ENCODE data around the gene AKAP7.

The AKAP7 gene

DNA sequence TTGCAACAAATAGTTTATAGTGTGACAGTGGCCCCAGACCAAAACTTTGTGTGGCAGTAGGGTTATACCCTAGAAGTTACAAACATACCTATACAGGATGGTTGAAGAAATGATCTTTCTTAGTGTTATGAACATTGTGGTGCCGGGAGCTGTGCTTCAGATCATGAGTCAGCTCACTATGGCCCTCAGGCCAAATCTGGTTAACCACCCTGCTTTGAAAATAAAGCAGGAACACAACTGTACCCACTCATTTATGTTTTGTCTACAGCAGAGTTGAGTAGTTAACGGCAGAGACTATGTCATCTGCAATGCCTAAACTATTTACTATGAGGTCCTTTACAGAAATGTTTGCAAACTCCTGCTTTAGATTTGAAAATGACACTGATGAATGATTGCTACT lies 24.3 kb downstream of the AKAP7 start:
- H3K9me2 ChIP-seq (replicated peaks; ENCODE audit: low read depth, low read length), result no peaks in the 10 kb centered on the region
- H4K20me1 ChIP-seq (ENCODE audit: insufficient read depth, low read length, poor library complexity, severe bottlenecking), result no peaks in the 10 kb centered on the region
- no peaks in the 10 kb centered on the region for H3F3A ChIP-seq (ENCODE audit: low read depth)
- H3K9me3 ChIP-seq (ENCODE audit: insufficient read depth, low read depth, low read length), result no peaks in the 10 kb centered on the region
- H3K4me3 ChIP-seq (ENCODE audit: low read length, poor library complexity, severe bottlenecking), result no peak overlapping the region
- H2AFZ ChIP-seq (ENCODE audit: low read length), result no peak overlapping the region
- H3K27me3 ChIP-seq (ENCODE audit: insufficient read depth, low read length, poor library complexity, severe bottlenecking), result no peaks in the 10 kb centered on the region
- TF ChIP-seq, protein P1, sequence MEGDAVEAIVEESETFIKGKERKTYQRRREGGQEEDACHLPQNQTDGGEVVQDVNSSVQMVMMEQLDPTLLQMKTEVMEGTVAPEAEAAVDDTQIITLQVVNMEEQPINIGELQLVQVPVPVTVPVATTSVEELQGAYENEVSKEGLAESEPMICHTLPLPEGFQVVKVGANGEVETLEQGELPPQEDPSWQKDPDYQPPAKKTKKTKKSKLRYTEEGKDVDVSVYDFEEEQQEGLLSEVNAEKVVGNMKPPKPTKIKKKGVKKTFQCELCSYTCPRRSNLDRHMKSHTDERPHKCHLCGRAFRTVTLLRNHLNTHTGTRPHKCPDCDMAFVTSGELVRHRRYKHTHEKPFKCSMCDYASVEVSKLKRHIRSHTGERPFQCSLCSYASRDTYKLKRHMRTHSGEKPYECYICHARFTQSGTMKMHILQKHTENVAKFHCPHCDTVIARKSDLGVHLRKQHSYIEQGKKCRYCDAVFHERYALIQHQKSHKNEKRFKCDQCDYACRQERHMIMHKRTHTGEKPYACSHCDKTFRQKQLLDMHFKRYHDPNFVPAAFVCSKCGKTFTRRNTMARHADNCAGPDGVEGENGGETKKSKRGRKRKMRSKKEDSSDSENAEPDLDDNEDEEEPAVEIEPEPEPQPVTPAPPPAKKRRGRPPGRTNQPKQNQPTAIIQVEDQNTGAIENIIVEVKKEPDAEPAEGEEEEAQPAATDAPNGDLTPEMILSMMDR (conservative IDR thresholded peaks at IDR 0.05; ENCODE audit: low read length), result no peak
- no peak for TF ChIP-seq EZH2phosphoT487 (IDR thresholded peaks at IDR 0.05; ENCODE audit: borderline replicate concordance)
- H3K79me2 ChIP-seq (ENCODE audit: insufficient read depth, low read length), result no peaks in the 10 kb centered on the region
- peaks cover 2% of the 10 kb centered on the region for H3K4me1 ChIP-seq (ENCODE audit: insufficient read depth, low read length, poor library complexity, severe bottlenecking)
- no peak overlapping the region for H3K4me2 ChIP-seq (ENCODE audit: low read depth, low read length, poor library complexity, severe bottlenecking)
- H3K9ac ChIP-seq (ENCODE audit: low read depth, low read length, poor library complexity, severe bottlenecking), result no peak overlapping the region
- H3K36me3 ChIP-seq (ENCODE audit: insufficient read depth, low read length), result 0 out of 2 replicates have a peak, but pooled peaks cover 3% of the 10 kb centered on the region

DNA sequence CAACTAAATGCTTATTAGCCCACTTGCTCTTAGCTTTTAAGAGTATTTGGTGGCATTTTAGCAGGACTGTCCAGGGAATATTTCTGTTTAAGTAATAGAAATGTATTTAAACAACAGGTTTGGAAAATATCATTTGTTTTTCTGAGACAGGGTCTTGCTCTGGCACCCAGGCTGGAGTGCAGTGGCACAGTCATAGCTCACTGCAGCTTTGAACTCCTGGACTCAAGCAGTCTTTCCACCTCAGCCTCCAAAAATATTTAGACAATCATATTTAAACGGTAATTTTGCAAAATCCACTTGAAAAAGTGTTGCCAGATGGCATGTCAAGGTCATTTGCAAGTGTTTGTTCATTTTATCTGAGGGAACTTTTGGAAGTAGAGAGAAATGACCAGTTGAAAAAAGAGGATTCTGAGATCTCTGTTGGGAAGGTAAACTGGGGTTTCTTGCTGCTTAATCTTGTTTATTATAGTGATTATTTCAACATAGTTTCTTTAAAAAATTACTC lies 25.0 kb downstream of the AKAP7 start:
- Histone ChIP-seq H3K4me2 (ENCODE audit: low read depth, low read length, poor library complexity, severe bottlenecking) (no peak overlapping the region), H3F3A (ENCODE audit: low read depth) (no peaks in the 10 kb centered on the region)

DNA sequence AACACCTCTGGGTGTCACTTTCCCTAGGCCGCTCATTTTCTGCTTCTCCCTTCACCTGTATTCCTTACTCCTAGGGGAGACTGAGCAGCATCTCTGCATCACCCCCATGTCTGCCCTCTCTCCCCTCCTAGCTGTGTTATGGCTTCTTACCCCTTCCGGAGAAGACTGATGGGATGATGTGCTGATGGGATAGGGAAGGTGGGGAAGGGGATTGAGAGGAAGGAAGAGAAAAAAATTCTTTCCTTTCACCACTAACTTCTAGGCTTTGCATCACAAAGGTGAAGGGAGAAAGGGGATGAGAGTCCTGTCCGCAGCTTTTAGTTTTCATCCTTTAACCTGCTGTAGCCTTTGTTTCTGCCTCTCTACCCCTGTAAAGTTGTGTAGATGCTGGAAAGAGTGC lies 26.7 kb downstream of the AKAP7 start:
- no peaks in the 10 kb centered on the region for H4K20me1 ChIP-seq (ENCODE audit: insufficient read depth, low read length, poor library complexity, severe bottlenecking)
- H2AFZ ChIP-seq (ENCODE audit: low read length), result no peak overlapping the region
- H3F3A ChIP-seq (ENCODE audit: low read depth), result no peaks in the 10 kb centered on the region
- peaks cover 9% of the 10 kb centered on the region; the same call in 1 of the 2 replicates for H3K36me3 ChIP-seq (ENCODE audit: insufficient read depth, low read length)
- H3K79me2 ChIP-seq (ENCODE audit: insufficient read depth, low read length), result no peaks in the 10 kb centered on the region
- peaks cover 3% of the 10 kb centered on the region for H3K4me1 ChIP-seq (ENCODE audit: insufficient read depth, low read length, poor library complexity, severe bottlenecking)
- no peak overlapping the region for H3K9ac ChIP-seq (ENCODE audit: low read depth, low read length, poor library complexity, severe bottlenecking)
- no peak overlapping the region for H3K4me3 ChIP-seq (ENCODE audit: low read length, poor library complexity, severe bottlenecking)
- H3K27me3 ChIP-seq (ENCODE audit: insufficient read depth, low read length, poor library complexity, severe bottlenecking), result no peaks in the 10 kb centered on the region
- TF ChIP-seq, protein P1 (conservative IDR thresholded peaks at IDR 0.05; ENCODE audit: low read length), result no peak
- no peak for TF ChIP-seq EZH2phosphoT487 (IDR thresholded peaks at IDR 0.05; ENCODE audit: borderline replicate concordance)
- H3K4me2 ChIP-seq (ENCODE audit: low read depth, low read length, poor library complexity, severe bottlenecking), result no peak overlapping the region
- H3K9me3 ChIP-seq (ENCODE audit: insufficient read depth, low read depth, low read length), result no peaks in the 10 kb centered on the region
- H3K9me2 ChIP-seq (replicated peaks; ENCODE audit: low read depth, low read length), result no peaks in the 10 kb centered on the region

More for the DNA sequence above, 25.0 kb downstream of the AKAP7 start:
- Histone ChIP-seq H3K36me3 (ENCODE audit: insufficient read depth, low read length) (0 out of 2 replicates have a peak, but pooled peaks cover 3% of the 10 kb centered on the region), H2AFZ (ENCODE audit: low read length) (no peak overlapping the region), H3K9me2 (replicated peaks; ENCODE audit: low read depth, low read length) (no peaks in the 10 kb centered on the region), H3K4me3 (ENCODE audit: low read length, poor library complexity, severe bottlenecking) (no peak overlapping the region), H3K9me3 (ENCODE audit: insufficient read depth, low read depth, low read length) (no peaks in the 10 kb centered on the region), H3K27me3 (ENCODE audit: insufficient read depth, low read length, poor library complexity, severe bottlenecking) (no peaks in the 10 kb centered on the region), H3K4me1 (ENCODE audit: insufficient read depth, low read length, poor library complexity, severe bottlenecking) (peaks cover 3% of the 10 kb centered on the region), H4K20me1 (ENCODE audit: insufficient read depth, low read length, poor library complexity, severe bottlenecking) (no peaks in the 10 kb centered on the region), H3K79me2 (ENCODE audit: insufficient read depth, low read length) (no peaks in the 10 kb centered on the region), H3K9ac (ENCODE audit: low read depth, low read length, poor library complexity, severe bottlenecking) (no peak overlapping the region)
- TF ChIP-seq EZH2phosphoT487 (IDR thresholded peaks at IDR 0.05; ENCODE audit: borderline replicate concordance), result no peak
- TF ChIP-seq, protein P1 (conservative IDR thresholded peaks at IDR 0.05; ENCODE audit: low read length), result no peak
